Measurements from ENCODE around the gene RICTOR. TPM values are rescaled to one million over a fixed set of nuclear protein-coding genes. Genes with fewer than 3 reads are reported as not detected.

Gene RICTOR
- total and polyA plus RNA-seq, 12 donors, result 3.1 to 88.3 (median 45.5) TPM

DNA sequence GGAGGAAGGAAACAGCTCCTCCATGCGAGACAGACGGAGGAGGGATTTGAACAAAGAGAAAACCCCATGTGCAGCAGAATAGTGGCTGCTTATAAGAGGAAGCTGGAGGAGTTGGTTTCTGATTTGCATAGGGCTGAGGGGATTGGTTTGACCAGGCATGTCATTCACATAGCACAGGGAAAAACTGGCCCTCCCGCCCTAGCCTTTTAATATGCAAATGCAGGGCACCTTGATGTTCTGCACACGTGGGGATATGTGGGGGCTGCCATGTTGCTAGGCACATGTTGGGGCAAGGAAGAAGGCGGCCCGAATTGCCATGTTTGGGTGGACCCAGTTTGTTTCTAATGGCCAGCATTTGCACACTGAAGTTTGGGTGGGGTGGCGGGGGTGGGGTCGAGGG lies 186.2 kb downstream of the RICTOR start:
- TF ChIP-seq, protein P1, sequence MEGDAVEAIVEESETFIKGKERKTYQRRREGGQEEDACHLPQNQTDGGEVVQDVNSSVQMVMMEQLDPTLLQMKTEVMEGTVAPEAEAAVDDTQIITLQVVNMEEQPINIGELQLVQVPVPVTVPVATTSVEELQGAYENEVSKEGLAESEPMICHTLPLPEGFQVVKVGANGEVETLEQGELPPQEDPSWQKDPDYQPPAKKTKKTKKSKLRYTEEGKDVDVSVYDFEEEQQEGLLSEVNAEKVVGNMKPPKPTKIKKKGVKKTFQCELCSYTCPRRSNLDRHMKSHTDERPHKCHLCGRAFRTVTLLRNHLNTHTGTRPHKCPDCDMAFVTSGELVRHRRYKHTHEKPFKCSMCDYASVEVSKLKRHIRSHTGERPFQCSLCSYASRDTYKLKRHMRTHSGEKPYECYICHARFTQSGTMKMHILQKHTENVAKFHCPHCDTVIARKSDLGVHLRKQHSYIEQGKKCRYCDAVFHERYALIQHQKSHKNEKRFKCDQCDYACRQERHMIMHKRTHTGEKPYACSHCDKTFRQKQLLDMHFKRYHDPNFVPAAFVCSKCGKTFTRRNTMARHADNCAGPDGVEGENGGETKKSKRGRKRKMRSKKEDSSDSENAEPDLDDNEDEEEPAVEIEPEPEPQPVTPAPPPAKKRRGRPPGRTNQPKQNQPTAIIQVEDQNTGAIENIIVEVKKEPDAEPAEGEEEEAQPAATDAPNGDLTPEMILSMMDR (IDR thresholded peaks at IDR 0.05), result no peak
- Histone ChIP-seq H3K4me1 (peaks cover 0 to 3% (median 0%) of the 10 kb centered on the region in 9 donors), H3K4me3 (no peak overlapping the region), H3K36me3 (peaks cover 0 to 90% (median 14%) of the 10 kb centered on the region in 9 donors), H3K27ac (no peak overlapping the region), H3K27me3 (peaks cover 0 to 5% (median 0%) of the 10 kb centered on the region in 7 donors), H3K9me3 (no peaks in the 10 kb centered on the region)
- ATAC-seq (no peak), DNase-seq (no peak)
- intact Hi-C loops (cut with DNase I), result no loop called here
- WGBS, 2 donors, result 66 to 74% methylated on average over 8 of the region's 8 CpGs

Other genes with a start within 250 kb of the RICTOR start
- gene OSMR, start 228.4 kb downstream of the RICTOR start, total RNA-seq, result 10 to 100 TPM in 3 of 10 donors, 1 to 10 TPM in 7; 3.9 to 33.4 (median 8.3) TPM
- 10 to 100 TPM in 1 of 2 donors, 1 to 10 TPM in 1; 6.6 to 11.8 TPM for gene OSMR, start 228.4 kb downstream of the RICTOR start, polyA plus RNA-seq
- gene FYB1, start 145.2 kb upstream of the RICTOR start, total RNA-seq, result 10 to 100 TPM in 1 of 10 donors, 1 to 10 TPM in 9; 1.3 to 33.8 (median 2.6) TPM
- gene FYB1, start 145.2 kb upstream of the RICTOR start, polyA plus RNA-seq, result 1 to 10 TPM in 1 of 2 donors, under 1 TPM in 1; 0.61 to 1.8 TPM